GM15510 (cell line): Measurements from ENCODE around the gene CAB39L.

Experiments
- POLR2A ChIP-seq: IDR thresholded peaks from 3 replicates; pipeline ENCODE4 v1.6.1; 2011; ENCODE audit warnings: borderline replicate concordance; ENCODE audit not compliant: insufficient read length; ENCODE audit errors: extremely low read depth

Gene CAB39L

GRCh38 chr13:49302817-49303216 is 141.0 kb downstream of the CAB39L start:
- no peak for TF ChIP-seq POLR2A

GRCh38 chr13:49302222-49302621 is 141.6 kb downstream of the CAB39L start:
- no peak for TF ChIP-seq POLR2A

DNA sequence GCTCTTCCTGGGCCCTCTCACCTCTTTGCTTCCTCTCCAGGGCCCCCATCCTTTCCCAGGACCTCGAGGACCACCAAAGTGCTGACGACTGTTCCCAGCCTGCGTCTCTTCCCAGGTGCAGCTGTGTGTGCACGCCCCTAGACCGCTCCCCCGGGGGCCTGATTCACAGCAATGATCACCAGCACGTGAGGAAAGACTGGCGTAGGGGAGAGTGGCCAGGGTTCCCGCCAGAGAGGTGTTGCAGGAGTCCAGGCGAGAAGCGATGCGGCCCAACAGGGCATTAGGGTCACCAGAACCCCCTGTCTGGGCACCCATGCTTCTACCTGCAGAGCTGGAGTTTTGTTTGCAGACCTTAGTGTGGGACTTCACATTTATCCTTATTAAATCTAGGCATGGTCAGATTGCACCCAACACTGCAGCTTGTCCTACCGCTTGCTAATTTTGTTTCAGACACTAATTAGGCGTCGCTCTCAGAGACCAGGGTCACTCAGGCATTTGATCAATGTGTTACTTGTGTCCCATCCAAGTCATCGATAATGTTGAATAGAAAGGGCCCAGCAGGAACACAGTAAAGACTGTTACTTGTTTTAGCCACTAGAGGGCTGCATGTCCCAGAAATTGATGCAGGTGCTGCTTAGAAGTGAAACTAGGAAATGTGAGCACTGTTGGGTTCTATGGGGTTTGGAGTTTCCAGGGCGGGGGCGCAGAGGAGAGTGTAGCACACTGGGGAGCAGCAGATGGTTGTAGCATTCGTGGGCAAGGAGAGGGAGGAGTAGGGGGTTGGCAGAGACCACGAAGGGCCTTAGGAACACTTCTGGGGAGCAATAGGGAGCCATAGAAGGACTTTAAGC is 142.9 kb downstream of the CAB39L start:
- no peak for TF ChIP-seq POLR2A

DNA sequence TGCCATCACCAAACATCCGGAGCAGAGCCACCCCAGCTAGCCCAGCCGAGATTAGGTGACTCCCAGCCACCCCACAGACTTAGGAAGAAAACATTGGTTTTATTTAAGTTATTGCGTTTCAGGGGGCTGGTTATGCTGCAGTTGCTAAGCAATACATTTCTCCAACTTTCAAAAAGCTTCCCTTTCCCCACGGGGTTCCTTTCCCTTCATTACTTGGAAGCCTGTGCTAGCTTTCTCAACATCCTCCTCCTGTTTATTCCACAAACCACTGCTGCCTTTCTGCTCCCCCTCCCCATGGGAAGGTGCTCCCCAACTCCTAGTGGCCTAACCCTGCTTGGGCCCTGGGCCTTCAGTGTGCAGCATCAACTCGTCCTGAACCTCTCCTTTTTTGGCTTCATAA is 143.6 kb downstream of the CAB39L start:
- no peak for TF ChIP-seq POLR2A

- TF ChIP-seq POLR2A, result no peak
Observed at GRCh38 chr13:49298903-49299605, 144.8 kb downstream of the CAB39L start.

DNA sequence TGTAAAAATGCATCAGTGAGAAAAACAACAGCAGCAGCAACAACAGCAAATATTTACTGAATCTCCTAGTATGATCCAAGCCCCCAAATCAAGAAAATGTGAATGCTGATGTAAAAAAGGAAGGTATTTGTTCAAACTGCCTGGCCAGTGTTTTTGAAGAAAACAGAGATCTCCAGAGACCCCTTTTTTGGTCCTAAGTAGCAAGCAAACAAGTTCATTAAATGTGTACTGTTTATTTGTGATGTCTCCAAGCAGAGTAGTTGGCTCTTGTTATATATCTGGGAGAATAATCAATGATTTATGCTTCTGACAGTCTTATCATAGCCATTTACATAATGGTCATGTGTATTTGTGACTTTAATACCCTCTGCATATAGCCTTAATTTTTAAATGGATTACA is 145.4 kb downstream of the CAB39L start:
- TF ChIP-seq POLR2A, result no peak

DNA sequence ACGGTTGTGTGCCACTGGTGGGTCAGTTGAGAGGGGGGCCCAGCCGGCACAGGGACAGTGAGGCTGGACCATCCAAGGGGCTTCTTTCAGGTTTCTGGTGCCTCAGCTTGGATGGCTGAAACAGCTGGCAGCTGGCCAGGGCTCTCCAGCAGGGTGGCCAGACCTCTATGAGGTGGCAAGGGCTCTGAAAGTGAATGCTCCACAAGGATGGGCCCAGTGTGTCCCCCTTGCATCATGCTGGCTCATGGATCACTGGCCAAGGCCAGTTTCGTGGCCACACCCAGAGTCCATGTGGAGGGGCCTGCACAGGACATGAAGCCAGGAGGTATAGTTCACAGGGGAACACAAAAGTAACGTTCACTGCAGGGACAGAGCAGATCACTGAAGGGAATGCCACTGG is 146.5 kb downstream of the CAB39L start:
- no peak for TF ChIP-seq POLR2A

- no peak for TF ChIP-seq POLR2A
Observed at GRCh38 chr13:49296659-49297058, 147.2 kb downstream of the CAB39L start.

GRCh38 chr13:49295244-49295643 is 148.6 kb downstream of the CAB39L start:
- no peak for TF ChIP-seq POLR2A

GRCh38 chr13:49292742-49293486 is 150.9 kb downstream of the CAB39L start:
- TF ChIP-seq POLR2A, result no peak

DNA sequence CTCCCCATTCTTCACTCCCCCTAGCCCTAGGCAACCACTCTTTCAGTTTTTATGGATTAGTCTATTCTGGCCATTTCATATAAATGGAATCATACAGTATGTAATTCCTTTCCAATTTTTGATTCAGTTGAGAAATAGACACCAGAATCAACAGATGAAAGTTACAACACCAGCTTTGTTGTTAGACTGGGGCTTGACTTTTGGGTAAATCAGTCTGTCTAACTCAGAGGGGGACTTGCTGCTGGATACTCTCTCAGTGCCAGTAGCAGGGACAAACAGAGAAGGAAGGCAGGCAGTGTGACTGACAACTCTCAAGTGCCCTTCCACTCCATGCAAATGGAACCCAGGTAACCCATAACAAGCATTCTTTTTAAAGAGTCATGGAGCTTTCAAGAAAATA is 155.4 kb downstream of the CAB39L start:
- TF ChIP-seq POLR2A, result no peak

DNA sequence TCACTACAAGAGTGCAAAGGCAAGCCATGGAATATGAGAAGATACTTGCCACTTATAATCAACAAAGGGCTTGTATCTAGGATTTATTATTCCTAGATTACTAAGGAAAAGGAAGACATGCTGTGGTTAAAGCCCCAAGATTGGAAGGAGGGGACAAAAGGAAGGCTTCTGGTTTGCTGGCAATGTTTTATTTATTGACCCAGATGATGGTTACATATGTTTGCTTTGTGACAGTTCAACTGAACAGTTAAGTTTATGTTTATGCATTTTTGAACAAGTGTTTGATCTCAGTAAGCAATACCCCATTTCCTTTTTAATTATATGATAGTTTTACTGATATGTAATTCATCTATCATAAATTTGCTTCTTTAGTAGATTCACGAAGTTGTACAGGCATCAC is 155.9 kb downstream of the CAB39L start:
- no peak for TF ChIP-seq POLR2A

DNA sequence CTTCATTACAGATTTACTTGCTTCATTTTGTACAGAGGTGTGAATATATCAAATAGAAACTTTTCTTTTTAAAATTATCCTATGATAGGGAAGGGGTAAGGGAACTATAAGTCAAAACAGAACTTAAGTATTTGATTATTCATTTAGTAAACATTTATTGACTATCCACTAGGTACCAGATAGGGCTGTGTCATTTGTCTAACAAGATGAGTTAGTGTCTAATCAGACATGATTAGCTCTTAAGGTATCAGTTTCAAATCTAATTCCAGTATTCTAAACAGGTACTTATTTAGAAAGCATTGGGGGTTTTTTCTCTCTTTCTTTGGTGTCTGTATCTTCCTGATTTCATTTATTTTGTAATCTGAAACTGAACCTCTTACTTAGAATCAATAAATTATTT is 164.0 kb downstream of the CAB39L start:
- TF ChIP-seq POLR2A, result no peak

DNA sequence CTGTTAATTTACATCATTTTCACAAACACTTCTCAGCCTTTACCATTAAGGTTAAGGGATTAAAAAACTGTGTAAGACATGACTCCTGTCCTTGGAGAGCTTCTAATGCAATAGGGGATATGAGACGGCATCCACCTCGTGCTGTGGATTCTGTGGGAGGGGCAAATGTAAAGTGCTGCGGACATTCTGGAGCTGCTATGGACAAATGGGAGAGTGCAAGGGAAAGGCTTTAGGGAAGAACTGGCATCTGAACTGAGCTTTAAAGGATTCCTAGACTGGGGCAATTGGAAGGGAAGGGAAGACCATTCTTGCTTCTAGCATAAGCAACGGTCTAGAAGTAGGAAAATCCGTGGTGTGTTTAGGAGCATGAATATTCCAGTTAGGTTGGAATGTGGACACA is 164.8 kb downstream of the CAB39L start:
- TF ChIP-seq POLR2A, result no peak

DNA sequence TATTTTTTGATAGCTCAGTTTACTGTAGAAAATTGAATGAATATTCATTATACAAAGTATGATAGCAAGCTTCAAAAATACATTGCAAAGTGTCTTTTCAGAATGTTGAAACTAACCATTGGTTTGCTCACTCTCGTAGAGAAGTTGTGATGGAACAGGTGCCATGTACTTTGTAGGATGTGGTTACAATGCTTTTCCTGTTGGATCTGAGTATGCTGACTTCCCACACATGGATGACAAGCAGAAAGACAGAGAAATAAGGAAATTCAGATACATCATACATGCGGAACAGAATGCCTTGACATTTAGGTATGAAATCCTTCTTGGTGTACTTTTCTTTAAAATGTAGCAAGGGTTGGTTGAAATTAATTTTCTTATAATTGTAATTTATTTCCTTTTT is 165.7 kb downstream of the CAB39L start:
- TF ChIP-seq POLR2A, result no peak
